NCI-H187 treated with DMSO at 0.1 percent for 48 hours (cell line): ENCODE data around the gene SMTNL1.

Source experiments
- DNase-seq: peaks from one replicate; lab custom pipeline; 2025; lab: John Stamatoyannopoulos, UW

SMTNL1 gene

GRCh38 chr11:57588046-57588710, 50.8 kb downstream of the SMTNL1 start:
- no peak for DNase-seq

- no peak for DNase-seq
Measured at GRCh38 chr11:57596266-57596885, 59.0 kb downstream of the SMTNL1 start.

DNA sequence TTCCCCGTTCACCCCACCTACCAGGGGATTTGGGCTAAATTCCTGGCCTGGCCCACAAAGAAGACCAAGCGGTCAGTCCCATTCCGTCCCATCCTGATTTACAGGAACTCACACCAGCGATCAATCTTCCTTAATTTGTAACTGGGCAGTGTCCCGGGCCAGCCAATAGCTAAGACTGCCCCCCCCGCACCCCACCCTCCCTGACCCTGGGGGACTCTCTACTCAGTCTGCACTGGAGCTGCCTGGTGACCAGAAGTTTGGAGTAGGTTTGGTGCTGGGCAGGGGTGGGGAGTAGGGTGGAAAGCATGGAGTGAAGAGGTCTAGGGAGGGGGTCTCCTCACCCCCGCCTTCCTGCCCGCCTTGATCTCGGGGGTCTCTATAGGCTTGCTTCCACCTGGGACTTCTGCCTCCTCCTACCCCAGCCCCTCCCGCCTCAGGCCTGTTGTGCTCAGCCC, 60.1 kb downstream of the SMTNL1 start, which contains the start of gene SERPING1:
SERPING1 (plus strand) TSS at position 225 of the 455 bp plus-strand sequence. CDS start 586 bp downstream, outside the sequence.
- DNase-seq = no peak

DNA sequence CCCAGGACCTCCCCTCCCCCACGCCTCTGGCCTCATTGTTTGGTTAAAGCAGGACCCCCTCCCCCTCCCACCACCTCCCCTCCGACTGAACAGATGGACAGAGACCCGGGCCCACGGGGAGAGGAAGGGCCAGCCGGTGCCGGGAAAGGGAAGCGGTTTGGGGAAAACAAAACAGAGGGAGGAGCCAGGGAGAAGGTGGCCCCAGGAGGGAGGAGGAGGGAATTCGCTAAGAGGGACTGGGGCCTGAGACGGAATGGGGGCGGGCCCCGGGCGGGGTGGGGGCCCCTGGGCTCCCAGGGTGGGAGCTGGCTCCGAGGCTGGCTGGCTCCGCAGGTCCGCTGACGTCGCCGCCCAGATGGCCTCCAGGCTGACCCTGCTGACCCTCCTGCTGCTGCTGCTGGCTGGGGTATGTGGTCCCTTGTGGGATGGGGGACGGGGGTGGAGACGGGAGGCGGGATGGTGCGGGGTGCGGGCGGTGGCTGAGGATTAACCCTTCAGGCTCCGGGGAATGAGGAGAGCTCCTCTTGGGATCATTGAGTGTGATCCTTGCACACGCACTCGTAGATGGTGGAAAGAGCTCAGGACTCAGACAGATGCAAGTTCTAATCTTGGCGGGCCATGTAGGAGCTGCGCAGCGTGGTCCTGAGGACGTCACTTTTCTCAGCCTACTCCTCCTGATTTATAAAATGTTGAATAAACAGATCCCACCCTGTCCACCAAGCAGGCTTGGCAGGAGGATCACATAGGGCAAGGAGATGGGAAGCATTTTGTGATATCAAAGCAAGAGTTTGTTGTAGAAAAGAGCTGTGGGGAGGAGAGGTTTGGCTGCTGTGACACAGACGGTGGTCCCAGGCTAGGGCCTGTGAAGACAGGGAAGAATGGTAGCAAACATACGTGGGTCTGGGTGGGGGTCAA, 60.8 kb downstream of the SMTNL1 start:
- DNase-seq = no peak

DNA sequence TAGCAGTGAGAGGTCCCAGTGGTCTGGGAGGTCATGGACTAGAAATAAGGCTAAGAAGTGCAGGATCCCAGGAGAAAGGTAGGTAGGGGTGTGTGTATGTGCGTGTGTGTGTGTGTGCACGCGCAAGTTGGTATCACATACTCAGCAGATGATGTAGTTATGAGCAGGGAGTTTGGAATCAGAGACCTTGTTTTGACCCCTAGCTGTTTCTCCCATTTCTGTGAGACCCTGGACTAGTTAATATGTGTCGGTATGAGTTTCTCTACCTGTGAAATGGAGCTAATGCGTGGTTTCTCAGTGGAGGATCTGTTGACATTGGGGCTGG, 61.4 kb downstream of the SMTNL1 start:
- DNase-seq = no peak

- DNase-seq = no peak
Measured at GRCh38 chr11:57599381-57599780, 62.0 kb downstream of the SMTNL1 start.
